KG1 (cell line): ENCODE results near the gene DTX1.
"Not testable (repeated sequence)": the region's sequence is repeated elsewhere in the genome, so short reads cannot be mapped to it uniquely, and the experiment has no call there.

Experiments used
- DNase-seq: peaks from one replicate; lab custom pipeline; 2025; lab: John Stamatoyannopoulos, UW

Gene DTX1

GRCh38 chr12:113114447-113115178, 58.1 kb downstream of the DTX1 start:
- DNase-seq, result no peak

- DNase-seq, result no peak
Measured at GRCh38 chr12:113115455-113116126, 59.1 kb downstream of the DTX1 start.

- no peak for DNase-seq
Measured at GRCh38 chr12:113116875-113117274, 60.3 kb downstream of the DTX1 start.

GRCh38 chr12:113117684-113118083, 61.2 kb downstream of the DTX1 start:
- not testable (repeated sequence) for DNase-seq

- no peak for DNase-seq
Measured at GRCh38 chr12:113118142-113118541, 61.6 kb downstream of the DTX1 start.

- no peak for DNase-seq
Measured at GRCh38 chr12:113119980-113120669, 63.6 kb downstream of the DTX1 start.

GRCh38 chr12:113120670-113121370, 64.3 kb downstream of the DTX1 start:
- no peak for DNase-seq

GRCh38 chr12:113127791-113128199, 71.3 kb downstream of the DTX1 start:
- no peak for DNase-seq

GRCh38 chr12:113128802-113129663, 72.5 kb downstream of the DTX1 start:
- DNase-seq, result no peak

GRCh38 chr12:113129664-113130456, 73.3 kb downstream of the DTX1 start:
- no peak for DNase-seq

GRCh38 chr12:113130457-113131135, 74.1 kb downstream of the DTX1 start:
- DNase-seq, result no peak

- no peak for DNase-seq
Measured at GRCh38 chr12:113131556-113131955, 75.0 kb downstream of the DTX1 start.

GRCh38 chr12:113133036-113133435, 76.5 kb downstream of the DTX1 start:
- no peak for DNase-seq

GRCh38 chr12:113133666-113134065, 77.1 kb downstream of the DTX1 start:
- no peak for DNase-seq

GRCh38 chr12:113134071-113134470, 77.5 kb downstream of the DTX1 start:
- no peak for DNase-seq

- DNase-seq, result no peak
Measured at GRCh38 chr12:113134521-113134951, 78.0 kb downstream of the DTX1 start.

- no peak for DNase-seq
Measured at GRCh38 chr12:113135178-113136127, 78.9 kb downstream of the DTX1 start, which contains the start of gene RASAL1. Gene RASAL1, minus strand, starts transcription at chr12:113135761. Its CDS starts 299 bp downstream, at chr12:113135462.

GRCh38 chr12:113136128-113136989, 79.8 kb downstream of the DTX1 start:
- no peak for DNase-seq
